GM12801 (cell line): ENCODE results near the gene CRIM1.

Experiments used
- CTCF ChIP-seq: IDR thresholded peaks from one replicate; pipeline ENCODE4 v1.5.1; 2011; ENCODE audit warnings: control low read depth; ENCODE audit not compliant: insufficient read length; ENCODE audit errors: extremely low read depth

CRIM1 gene

DNA sequence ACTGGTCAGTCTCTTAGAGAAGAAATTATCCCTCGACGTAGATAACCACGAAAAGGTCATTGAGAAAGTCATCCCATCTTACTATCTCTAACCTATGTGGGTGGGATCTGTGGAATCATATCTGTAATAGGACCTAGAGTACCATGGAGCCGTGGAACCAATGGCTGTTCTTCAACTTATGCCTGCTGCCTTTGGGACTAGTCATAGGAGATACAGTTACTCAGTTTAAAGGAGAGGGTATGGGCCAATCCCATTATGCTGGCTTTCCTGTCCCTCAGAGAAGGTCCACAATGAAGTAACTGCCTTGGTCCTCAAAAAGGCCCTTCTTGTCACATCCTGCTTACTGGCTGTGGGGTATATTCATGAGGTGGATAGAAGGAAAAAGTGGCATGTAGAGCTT is 164.9 kb downstream of the CRIM1 start:
- TF ChIP-seq CTCF: no peak

DNA sequence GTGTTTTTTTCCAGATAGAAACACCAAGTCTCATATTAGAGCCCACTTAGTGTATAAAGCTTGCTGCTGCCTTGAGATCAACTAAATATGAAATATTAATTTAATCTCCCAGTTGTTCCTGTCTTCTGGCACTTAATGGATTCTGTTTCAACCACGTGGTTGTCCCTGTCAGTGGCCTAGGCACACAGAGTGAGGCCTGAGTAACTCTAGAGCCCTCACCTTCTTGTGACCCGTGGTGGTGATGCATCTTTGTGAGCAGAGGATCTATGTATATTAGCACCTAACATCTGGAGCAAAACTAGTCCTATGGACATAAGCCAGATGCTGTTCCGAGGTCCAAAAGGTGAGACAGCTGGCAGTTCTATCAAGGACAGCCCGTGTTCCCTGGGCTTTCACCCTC is 167.6 kb downstream of the CRIM1 start:
- TF ChIP-seq CTCF: no peak

GRCh38 chr2:36525245-36525644 is 169.7 kb downstream of the CRIM1 start:
- TF ChIP-seq CTCF: no peak

GRCh38 chr2:36526226-36526625 is 170.6 kb downstream of the CRIM1 start:
- TF ChIP-seq CTCF: no peak

GRCh38 chr2:36528274-36528673 is 172.7 kb downstream of the CRIM1 start:
- no peak for TF ChIP-seq CTCF

DNA sequence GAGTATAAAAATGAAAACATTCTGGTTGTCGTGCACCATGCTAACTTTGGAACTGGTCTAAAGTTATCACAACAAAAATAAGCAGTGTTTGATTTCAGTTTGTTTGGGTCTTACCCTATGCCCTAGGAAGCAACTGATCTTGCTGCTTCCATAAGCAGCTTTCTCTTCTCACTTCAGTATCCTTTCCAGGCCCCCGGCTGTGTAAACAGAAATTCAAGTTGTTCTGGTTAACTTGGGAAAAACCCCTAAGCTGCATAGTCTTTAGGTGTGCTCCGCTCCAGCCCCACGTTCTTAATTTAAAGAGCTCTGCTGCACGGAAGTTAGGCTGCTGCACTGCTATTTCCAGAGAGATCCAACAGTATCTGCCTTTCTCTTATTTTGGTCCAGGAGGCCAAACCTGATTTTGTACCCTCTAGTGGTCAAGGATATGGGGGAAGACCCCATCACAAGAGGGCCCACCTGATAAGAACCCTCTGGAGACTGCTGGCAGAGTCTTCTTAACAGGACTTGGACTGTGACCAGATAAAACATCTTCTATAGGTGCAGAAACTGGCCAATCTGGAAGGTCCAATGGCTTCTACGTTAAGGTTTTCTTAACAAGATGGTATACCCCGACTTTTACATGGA is 173.3 kb downstream of the CRIM1 start:
- no peak for TF ChIP-seq CTCF

GRCh38 chr2:36530178-36530982 is 174.8 kb downstream of the CRIM1 start:
- TF ChIP-seq CTCF: no peak
